ENCODE data around the gene TET1.
A peak's percentile ranks its signal among the peaks of the same experiment; 100 is the strongest.
"Not testable (repeated sequence)": the region's sequence is repeated elsewhere in the genome, so short reads cannot be mapped to it uniquely, and the experiment has no call there.

Gene TET1

GRCh38 chr10:68617691-68618090 lies 57.6 kb downstream of the TET1 start:
- DNase-seq: not testable (repeated sequence)

DNA sequence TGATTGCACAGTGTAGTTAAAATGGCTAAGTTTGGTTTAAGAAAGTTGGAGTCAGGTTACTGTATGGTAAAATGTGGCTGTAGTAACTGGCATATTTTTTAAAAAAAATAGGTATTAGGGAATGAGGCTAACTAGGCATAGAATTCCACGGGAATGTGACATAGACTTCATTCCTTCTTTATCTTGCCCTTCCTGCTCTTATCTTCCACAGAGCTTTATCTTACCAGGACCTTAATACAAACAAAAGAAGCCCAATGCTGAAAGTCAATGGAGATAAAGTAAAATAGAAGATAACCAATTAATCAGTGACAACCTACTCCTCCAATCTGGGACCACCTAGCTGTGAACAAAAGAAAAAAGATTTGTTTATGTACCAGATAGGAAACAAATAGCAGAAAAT lies 58.1 kb downstream of the TET1 start:
- no peak for DNase-seq

- no peak for DNase-seq
Measured at GRCh38 chr10:68619595-68619994, 59.5 kb downstream of the TET1 start.

GRCh38 chr10:68625316-68625921 lies 65.3 kb downstream of the TET1 start:
- DNase-seq: no peak

DNA sequence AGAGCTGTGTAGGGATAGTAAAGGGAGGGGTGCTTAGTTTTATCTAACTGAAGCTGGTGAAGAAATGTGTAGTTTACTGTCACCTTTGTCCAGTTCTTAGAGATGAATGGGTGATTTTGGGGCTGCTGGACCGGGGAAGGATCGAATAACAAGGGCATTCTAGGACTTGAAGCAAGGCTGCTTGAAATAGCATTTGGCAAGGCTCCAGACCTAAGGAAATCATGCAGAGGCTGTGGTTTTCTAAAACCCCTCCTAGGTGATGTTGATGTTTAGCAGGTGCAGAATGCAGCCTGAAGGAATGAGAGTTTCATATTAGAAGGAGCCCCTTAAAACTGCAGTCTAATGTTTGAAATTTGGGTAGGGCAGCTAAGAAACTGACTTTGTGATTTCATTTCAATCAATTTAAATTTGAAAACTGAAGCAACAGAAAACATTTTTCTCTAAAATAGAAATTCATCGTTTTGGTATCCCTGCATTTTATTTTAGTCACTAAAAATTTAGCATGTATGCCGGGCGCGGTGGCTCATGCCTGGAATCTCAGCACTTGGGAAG lies 68.5 kb downstream of the TET1 start:
- no peak for DNase-seq

DNA sequence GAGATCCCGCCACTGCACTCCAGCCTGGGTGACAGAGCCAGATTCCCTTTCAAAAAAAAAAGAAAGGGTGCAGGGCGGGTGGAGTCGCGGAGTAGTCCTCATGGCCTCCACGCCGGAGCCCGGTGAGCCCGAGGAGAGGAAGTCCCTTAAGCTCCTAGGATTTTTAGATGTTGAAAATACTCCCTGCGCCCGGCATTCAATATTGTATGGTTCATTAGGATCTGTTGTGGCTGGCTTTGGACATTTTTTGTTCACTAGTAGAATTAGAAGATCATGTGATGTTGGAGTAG lies 72.1 kb downstream of the TET1 start:
- DNase-seq: not testable (repeated sequence)

DNA sequence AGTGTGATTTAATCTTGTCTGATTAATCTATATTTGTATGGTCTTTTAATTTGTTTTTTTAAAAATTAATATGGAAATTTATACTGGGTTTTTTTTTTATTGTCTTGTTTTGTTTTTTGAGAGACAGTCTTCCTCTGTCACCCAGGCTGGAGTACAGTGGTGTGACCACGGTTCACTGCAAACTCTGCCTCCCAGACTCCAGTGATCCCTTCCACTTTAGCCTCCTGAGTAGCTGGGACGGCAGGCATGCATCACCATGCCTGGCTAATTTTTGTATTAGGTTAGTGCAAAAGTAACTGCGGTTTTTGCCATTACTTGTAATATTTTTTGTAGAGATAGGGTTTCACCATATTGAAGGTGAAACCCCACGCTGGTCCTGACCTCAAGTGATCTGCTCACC lies 73.1 kb downstream of the TET1 start:
- DNase-seq: no peak

DNA sequence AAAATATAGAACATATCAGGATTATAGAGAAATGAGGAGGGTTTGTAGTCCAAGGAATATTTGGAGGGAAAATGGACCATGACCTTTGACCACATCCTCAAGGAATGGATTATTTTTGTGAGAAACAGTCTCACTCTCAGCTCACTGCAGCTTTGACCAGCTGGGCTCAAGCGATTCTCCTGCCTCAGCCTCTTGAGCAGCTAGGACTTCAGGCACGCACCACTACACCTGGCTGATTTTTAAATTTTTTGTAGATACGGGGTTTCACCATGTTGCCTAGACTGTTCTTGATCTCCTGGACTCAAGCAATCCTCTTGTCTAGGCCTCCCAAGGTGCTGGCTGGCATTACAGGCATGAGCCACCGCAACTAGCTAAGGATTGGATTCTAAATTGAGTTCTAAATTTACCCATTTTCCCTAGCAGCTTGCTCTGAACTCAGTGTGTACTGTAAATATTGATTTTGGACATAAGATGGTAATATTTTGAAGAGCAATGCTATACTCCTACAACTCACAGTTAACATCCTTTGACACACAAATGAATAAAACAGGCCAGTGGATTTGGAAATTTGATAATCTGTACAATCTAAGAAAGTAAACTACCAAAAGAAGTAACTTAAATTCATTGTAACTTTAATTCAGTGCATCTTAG lies 73.8 kb downstream of the TET1 start:
- DNase-seq: no peak

GRCh38 chr10:68636335-68636734 lies 76.2 kb downstream of the TET1 start:
- DNase-seq: no peak

GRCh38 chr10:68643550-68643949 lies 83.4 kb downstream of the TET1 start:
- DNase-seq: not testable (repeated sequence)

GRCh38 chr10:68647672-68648341 lies 87.7 kb downstream of the TET1 start:
- no peak for DNase-seq

DNA sequence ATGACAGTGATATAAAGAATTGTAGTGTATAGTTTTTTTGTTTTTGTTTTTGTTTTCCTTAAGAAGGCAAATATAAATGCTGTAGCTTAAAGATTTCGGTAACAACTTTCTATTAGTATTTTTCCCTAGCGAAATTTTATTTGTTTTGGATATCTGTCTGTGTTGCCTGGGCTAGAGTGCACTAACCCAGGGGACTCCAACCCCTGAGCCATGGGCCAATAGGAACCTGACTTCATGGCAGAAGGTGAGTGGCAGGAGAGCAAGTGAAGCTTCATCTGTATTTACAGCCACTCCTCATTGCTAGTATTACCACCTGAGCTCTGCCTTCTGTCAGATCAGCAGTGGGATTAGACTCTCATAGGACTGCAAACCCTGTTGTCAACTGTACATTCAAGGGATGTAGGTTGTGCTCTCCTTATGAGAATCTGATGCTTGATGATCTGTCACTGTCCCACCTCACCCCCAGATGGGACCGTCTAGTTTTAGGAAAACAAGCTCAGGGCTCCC lies 95.5 kb downstream of the TET1 start:
- no peak for DNase-seq

GRCh38 chr10:68665841-68666240 lies 105.7 kb downstream of the TET1 start:
- DNase-seq: no peak

- DNase-seq: no peak
Measured at GRCh38 chr10:68666280-68666760, 106.2 kb downstream of the TET1 start.

DNA sequence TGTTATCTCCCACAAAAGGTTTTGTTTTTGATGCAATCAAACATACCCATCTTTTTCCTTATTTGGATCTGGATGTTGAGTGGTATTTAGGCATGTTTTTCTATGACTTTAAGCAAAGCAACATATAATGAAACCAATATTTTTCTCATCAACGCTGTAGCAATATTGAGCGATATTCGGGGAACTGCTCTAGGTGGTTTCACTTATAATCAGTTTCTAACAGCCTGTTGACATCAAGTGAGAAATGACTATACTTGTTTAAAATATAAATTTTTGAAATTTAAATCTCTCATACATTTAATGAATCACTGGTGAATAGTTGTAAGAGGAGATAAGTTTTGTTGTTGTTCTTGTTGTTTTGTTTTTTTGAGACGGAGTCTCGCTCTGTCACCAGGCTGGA lies 108.1 kb downstream of the TET1 start:
- DNase-seq: no peak

DNA sequence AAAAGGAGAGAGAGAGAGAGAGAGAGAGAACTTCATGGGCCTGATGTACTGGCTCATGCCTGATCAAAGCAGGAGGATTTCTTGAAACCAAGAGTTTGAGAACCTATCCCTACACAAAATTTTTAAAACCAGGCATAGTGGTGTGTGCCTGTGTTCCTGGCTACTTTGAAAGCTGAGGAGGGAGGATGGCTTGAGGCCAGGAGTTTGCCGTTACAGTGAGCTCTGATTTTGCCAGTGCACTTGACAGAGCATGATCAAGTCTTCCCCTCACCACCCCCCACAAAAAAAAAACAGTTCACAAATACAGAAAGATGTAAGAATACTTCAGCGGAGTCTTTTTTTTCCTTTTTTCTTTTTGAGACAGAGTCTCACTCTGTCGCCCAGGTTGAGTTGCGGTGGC lies 108.8 kb downstream of the TET1 start:
- no peak for DNase-seq

GRCh38 chr10:68684413-68684812 lies 124.3 kb downstream of the TET1 start:
- peak; percentile 7 for DNase-seq

DNA sequence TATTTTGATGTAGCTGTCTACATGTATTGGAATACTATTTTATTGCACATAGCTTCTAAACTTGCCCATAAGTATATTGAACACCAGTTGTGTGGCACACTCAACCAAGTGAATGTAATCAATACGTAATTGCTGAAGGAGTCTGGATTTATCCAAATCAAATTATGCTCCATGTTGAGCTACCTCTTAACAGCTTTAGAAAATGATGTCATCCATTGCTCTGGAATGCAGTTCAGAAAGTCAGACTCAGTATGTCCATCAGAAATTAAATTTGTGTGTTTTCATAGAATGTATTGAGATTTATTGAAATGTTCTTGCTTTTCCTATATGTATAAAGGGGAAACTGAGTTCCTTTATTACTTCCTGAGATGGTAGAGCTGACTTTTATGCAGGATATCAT lies 135.9 kb downstream of the TET1 start:
- DNase-seq: no peak

DNA sequence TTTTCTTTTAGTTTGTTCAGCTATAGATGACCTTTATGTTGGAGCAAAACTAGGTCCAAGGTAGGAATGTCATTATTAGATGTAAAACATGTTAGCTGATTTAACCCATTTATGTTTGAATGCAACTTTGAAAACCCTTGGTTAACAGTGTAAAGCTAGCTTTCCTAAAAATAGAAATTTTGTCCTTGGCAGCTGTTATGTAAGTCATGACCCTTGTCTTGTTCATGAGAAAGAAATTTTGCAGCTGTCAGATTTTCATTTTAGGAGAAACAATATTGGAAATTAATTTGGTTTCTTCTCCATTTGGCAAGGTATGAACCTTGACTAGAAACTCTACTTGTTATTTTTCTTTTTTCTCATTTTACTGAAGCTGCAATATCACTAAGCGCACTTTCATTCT lies 137.0 kb downstream of the TET1 start:
- DNase-seq: no peak

DNA sequence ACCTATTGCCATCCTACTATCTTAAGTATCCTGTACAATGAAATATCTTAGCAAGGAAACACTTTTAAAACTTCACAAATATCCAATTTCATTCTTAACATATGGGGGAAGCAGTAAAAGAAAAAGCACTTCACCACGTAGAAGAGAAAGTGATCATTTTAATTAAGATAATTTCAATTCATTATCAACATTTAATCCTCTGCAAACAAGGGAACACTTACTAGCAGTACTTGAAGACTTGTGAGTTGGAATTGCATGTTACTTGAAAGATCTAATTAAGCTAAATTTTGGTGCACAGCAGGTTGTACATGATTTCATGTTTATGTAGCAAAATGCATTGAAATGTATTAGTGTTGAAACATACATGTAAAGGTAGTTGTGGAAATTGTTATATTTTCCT lies 140.1 kb downstream of the TET1 start:
- no peak for DNase-seq

GRCh38 chr10:68705548-68705947 lies 145.4 kb downstream of the TET1 start:
- DNase-seq: no peak

- not testable (repeated sequence) for DNase-seq
Measured at GRCh38 chr10:68708987-68709386, 148.8 kb downstream of the TET1 start.

GRCh38 chr10:68713065-68713464 lies 152.9 kb downstream of the TET1 start:
- not testable (repeated sequence) for DNase-seq

DNA sequence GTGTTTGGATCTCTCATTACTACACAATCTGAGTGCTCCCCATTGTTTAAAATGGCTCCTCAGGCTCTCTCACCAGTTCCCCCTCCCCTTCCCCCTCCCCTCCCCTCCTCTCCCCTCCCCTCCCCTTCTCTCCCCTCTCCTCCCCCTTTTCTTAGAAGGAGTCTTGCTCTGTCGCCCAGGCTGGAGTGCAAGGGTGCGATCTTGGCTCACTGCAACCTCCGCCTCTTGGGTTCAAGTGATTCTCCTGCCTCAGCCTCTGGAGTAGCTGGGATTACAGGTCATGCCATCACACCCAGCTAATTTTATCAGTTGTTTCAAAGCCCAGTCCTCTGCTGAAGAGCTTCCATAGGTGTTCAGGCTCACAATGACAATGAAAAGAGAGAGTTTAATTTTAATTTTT lies 157.3 kb downstream of the TET1 start:
- DNase-seq: no peak
